Upper lobe of left lung (tissue), 4 donors: ENCODE results near the gene OGFOD3.

Experiments used
- CTCF ChIP-seq, 6 experiments: fragments of 450-650 bp in 4 of 6; fragments of 200-600 bp in 2 of 6; sonication (generic) in 2 of 6; IDR thresholded peaks; one replicate each; pipeline ENCODE4 v1.5.1; 2016 to 2019; ENCODE audit warnings: antibody characterized with exemption in 6 of 6
- EP300 ChIP-seq, 4 donors: sonication (generic); formaldehyde crosslinking; IDR thresholded peaks; one replicate each; pipeline ENCODE4 v1.5.1; 2017; ENCODE audit warnings: antibody characterized with exemption in 4 of 4, control low read depth in 2 of 4
- POLR2A ChIP-seq, 4 donors: fragments of 450-650 bp; IDR thresholded peaks; one replicate each; pipeline ENCODE4 v1.5.1; 2016 to 2017; ENCODE audit warnings: antibody characterized with exemption in 4 of 4, mild to moderate bottlenecking in 2 of 4
- POLR2AphosphoS5 ChIP-seq, 2 donors: sonication (generic); formaldehyde crosslinking; IDR thresholded peaks; one replicate each; pipeline ENCODE4 v1.5.1; 2017; ENCODE audit warnings: antibody characterized with exemption in 2 of 2

- TF ChIP-seq EP300 (IDR thresholded peaks at IDR 0.05) (no peak), CTCF (IDR thresholded peaks at IDR 0.05) (no peak), POLR2AphosphoS5 (IDR thresholded peaks at IDR 0.05) (no peak), POLR2A (IDR thresholded peaks at IDR 0.05) (no peak)
Measured at GRCh38 chr17:82464567-82464929, 46.2 kb upstream of the OGFOD3 start.
